Stimulated activated CD8-positive, alpha-beta memory T cell treated with anti-CD3 and anti-CD28 coated beads, Interleukin-4, amount 100 ng/mL, for 48 hours (primary cell): ENCODE results near the gene GLS.

Source experiments
- DNase-seq: peaks from one replicate; pipeline ENCODE4 v3.0.0-alpha.2; 2020

Gene GLS

GRCh38 chr2:190999058-190999457 lies 118.4 kb downstream of the GLS start:
- DNase-seq: no peak

- DNase-seq: no peak
Measured at GRCh38 chr2:190999949-191000665, 119.5 kb downstream of the GLS start.

DNA sequence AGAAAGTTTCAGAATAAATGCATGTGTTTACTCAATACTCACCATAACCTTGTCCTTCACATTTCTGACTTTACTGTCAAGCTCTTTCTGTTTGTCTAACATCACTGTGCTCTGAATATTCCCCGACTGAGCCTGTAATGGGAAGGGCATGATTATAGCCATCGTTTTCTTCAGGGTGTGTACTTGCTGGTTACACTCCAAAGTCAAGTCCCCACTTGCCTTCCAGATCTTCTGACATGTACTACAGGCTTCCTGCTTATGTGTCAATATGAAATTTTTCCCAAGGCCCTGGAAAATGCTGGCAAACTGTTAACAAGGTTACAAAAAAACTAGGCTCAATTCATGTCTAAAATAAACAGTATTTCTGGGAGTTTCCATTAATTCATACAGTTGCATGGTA lies 120.4 kb downstream of the GLS start:
- no peak for DNase-seq

- DNase-seq: no peak
Measured at GRCh38 chr2:191001624-191002023, 121.0 kb downstream of the GLS start.

DNA sequence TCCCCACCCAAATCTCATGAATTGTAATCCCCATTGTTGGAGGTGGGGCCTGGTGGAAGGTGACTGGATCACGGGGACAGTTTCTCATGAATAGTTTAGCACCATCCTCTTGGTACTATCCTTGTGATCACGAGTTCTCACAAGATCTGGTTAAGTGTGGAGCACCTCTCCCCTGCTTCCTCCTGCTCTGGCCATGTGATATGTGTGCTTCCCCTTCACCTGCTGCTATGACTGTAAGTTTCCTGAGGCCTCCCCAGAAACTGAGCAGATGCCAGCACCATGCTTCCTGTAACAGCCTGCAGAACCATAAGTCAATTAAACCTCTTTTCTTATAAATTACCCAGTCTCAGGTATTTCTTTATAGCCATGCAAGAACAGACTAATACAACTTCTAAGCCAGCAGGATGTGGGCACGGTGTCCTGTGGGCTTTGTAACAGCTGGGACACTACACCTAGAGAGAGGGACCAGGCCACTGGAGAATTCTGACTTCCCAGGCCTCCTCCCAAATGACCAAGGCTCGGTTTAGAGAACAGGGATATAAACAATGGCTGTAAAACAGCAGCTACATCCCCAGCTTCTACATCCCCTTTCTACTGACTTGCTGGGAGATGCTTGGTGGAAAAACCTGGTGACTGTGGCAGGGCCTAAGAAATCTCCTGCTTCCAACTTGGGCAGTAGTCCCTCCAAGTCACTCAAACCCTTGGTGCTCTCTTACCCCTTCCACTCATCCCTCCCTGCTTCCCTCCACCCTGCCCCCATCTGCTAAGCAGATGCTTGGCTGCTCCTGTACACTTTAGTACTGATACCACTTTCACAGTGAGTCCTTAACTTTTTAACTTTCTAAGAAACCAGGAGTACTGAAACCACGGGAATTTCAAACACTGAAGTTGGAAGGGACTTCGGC lies 123.0 kb downstream of the GLS start:
- DNase-seq: no peak

DNA sequence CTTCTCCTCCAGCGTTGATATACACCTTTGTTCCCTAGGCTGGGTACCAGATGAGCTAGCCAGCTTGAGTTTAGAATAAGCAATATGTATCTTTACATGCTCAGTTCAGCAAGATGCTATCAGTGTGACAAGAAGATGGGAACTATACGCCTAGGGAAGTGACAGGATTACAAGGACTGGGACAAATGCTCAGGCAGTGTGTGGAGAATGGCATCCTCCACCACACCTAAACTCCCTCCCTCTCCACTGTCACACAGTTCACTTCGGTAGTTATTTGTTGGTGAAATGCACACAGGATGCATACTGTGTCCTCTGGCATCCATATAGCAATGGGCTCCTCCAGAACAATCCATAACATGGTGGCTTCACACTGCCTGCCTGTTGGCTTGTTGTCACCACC lies 125.7 kb downstream of the GLS start:
- DNase-seq: no peak

DNA sequence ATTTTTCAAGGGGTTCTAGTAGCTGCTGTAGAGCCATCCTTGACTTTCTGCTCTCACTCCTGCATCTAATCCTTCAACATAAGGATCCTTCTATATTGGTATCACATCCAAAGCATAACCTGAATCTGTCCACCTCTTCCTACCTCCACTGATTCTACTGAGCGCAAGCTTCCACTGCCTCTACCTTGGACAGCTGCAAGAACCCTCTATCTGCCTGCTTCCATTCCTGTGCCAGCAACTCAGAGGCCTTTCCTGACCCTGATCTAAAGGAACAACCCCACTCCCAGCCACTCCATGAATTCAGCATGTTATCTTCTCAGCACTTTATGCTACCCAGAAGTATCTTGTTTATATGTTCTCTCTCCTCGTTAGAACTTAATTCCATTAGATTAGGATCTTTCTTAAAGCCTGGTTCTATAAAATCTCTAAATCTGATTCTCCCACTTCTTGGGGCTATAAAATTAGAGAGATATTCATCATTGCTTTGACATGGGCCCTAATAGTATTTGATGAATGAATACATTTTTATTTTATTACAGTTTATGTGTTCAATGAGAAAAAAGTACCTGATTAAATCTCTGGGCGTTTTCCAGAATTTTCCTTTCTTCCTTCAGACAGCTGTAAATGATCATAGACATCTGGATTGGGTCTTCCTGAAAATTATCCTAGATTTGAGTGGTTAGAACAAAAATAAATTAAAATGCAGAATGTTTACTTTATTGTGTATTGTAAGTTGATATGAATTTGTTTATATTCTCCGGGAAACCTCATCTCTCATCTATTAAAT lies 126.6 kb downstream of the GLS start:
- DNase-seq: no peak

DNA sequence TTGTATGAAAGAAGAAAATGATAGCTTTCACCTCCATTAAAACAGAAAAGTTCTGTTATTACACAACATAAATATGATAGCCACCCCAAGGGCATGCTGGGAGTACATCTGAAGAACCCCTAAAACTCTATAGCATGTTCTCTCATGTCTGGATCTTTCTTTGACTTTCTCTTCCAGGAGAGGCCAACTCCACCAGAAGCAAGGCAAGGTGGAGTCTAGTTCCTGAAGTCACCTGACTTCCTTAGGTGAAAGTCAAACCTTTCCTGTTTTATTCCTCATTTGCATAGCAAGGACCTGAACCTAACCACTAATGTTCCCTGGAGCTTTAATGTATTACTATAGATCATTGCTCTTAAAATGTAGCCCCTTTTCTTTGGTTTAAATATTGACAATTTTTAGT lies 127.7 kb downstream of the GLS start:
- DNase-seq: no peak

DNA sequence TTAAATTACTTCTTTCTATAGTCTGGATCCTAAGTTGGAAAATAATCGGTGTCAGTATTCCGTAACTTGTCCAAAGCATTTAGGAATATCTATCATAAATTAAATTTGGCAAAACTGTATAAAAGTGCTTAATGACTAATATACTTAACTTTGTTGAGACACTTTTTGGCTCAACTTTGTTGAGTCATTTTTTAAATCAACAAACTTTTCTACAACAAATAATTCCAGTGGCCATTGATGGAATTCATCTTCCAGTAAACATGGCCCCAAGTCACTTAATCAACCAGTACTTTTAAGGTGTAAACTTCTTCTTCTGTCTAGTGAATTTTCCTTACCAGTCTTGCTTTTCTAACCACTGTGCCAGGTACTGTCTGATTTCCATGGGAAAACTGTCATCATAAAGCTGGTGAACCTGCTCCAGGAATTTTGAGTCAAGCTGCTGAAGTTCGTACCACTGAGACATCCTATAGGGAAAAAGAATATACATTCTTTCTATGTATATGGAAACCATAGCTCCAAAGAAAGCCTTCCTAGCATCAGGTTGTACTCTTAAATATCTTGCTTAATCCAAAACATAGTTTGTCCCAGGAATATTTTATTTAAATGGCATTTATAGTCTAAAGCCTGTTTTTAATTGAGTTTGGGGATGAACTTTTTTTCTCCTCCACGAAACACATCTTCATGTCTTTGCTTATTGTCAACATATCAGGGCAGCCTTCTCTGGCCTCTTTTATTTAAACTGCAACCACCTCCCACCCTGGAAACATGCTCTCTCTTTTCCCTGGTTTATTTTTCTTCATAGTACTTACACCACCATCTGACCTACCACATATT lies 129.1 kb downstream of the GLS start:
- no peak for DNase-seq

- no peak for DNase-seq
Measured at GRCh38 chr2:191010887-191011885, 130.6 kb downstream of the GLS start.

- no peak for DNase-seq
Measured at GRCh38 chr2:191012346-191012745, 131.7 kb downstream of the GLS start.

GRCh38 chr2:191012845-191013681 lies 132.4 kb downstream of the GLS start:
- DNase-seq: no peak

DNA sequence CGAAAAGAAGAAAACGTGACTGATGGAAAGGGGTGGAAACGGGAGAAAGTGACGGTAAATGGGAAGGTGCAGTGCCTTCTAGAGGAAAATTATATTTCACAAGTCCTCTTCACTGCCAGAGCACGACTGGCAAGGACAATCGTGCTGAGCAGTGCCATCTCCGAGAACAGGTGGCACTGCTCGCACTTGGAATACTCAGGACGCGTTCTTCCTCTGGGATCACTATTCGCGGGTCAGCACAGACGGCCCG lies 133.0 kb downstream of the GLS start:
- DNase-seq: no peak

GRCh38 chr2:191013932-191014652 lies 133.5 kb downstream of the GLS start, which contains the start of gene STAT1:
STAT1 (minus strand) TSS chr2:191014171; CDS start chr2:191010003, 4,168 bp downstream.
- DNase-seq: peak; percentile 98

- no peak for DNase-seq
Measured at GRCh38 chr2:191014653-191015020, 134.0 kb downstream of the GLS start.
